NCI-H2171 treated with DMSO at 0.1 percent for 48 hours (cell line): ENCODE measurements around the gene RIN1.

Experiments used
- DNase-seq: peaks from one replicate; lab custom pipeline; 2025; lab: John Stamatoyannopoulos, UW

RIN1 gene

GRCh38 chr11:66294626-66295620, 41.3 kb downstream of the RIN1 start:
- no peak for DNase-seq

GRCh38 chr11:66293777-66294625, 42.2 kb downstream of the RIN1 start:
- DNase-seq = no peak

- no peak for DNase-seq
These were observed 42.9 kb downstream of the RIN1 start for GRCh38 chr11:66293352-66293751.

DNA sequence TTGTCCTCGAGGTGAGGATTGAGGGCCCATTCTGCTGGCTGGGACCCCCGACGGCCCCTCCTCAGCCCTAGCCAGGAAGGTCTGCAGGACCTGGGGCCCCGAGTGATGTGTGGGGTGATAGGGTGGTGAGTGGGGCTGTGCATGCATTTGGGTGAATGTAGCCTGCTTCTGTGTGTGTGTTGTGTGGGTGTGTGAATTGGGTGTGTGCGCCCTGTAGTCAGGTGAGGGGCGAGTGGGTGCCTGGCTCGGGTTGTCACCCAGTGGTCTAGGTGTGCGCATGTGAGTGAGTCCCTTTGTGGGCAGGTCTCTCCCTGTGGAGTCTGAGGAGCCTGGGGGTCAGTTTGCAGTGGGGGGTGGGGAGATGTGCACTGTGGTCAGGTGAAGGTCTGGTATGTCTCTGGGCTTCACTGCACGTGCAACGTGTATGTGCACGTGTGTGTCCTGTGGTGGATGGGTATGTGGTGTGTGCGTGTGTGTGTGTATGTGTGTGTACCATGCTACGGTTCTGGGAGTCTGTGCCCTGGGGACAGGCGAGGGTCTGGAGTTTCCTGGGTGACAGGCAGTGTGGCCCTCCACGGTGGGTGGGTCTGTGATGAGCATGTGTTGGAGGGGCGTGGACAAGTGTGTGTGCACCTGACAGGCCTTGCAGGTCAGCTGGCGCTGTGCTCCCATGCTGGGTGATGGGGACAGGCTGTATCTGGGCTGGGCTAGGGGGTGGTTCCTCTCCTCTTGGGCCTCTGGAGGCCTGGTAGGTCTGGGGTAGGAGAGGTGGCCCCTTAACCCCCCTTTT, 43.5 kb downstream of the RIN1 start:
- no peak for DNase-seq

DNA sequence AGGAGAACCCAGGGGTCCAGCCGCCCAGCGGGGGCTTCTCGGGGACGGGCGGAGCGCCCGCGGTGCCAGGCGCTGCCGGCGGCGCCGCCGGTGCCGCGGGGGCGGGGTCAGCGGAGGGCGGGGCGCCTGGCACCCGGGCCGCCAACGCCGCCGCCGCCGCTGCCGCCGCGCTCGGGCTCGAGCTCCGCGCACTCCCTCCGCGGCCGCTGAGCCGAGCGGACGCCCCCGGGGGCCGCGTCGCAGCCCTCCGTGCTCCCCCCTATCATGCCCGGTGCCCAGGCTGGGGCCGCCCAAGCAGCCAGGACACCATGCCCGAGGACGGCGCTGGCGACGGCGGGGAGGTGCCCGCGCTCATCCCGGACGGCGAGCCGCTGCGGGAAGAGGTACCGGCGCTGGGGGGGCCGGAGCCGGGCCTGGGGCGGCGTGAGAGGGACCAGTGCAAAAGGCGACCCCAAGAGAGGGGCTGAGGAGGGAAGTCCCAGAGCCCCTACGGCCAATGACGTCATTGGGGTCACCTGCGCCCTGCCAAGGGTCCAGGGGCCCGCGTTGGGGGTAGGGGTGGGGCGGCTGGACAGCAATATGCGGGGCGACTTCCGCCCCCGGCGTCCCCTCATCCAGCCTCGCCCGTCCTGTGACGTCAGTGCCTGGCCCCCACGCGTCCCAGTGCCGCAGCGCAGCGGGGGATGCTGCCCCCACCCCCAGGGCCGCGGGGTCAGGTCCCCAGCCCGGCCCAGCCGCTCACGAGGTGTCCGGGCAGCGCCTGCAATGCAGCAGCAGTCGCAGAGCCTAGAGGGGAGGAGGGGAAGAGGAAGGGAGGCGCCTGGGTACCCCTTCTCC, 44.3 kb downstream of the RIN1 start, which contains the start of gene TMEM151A:
Gene TMEM151A, plus strand, starts transcription at position 189 of the 837 bp plus-strand sequence. Its CDS starts 120 bp downstream, at position 309.
- no peak for DNase-seq

GRCh38 chr11:66291303-66291705, 44.9 kb downstream of the RIN1 start:
- no peak for DNase-seq

- no peak for DNase-seq
These were observed 46.0 kb downstream of the RIN1 start for GRCh38 chr11:66290330-66290621.

DNA sequence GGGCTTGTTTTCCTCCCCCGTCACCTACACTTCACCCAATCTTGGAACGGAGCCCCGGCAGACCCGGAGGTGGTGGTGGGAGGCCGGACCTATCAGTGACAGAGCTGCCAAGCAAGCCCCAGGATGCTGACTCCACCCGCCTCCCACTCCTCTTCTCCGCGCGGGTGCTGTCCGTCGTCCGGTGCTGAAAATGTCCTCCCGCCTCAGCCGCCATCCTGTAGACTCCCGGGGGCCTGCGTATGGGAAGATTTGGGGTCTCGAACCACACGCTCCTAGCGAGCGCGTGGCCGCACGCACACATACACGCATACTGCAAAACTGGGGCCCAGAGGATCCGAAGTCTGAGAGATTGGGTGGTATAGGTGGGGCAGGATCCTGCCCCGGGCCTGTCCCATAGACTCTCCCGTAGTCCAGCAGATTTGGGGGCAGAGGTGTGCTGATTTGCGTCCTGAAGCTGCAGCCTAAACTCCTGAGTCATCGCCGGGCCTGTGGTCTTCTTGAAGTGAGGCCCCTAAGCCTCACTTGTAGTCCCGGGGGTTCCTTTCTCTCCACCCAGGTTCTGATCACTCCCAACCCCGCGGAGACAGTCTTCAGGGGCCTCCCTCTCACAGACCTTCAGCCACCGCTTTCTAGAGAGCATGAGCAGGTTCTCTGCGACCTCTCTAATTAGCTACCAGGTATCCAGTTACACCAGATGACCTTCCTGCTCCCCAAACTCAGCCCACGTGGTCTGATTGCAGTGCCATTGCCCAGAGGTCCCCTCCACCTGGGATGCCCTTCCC, 46.5 kb downstream of the RIN1 start:
- peak; percentile 44 for DNase-seq

- DNase-seq = peak; percentile 99
These were observed 47.3 kb downstream of the RIN1 start, which contains the start of gene YIF1A for GRCh38 chr11:66288671-66289547. Gene YIF1A, minus strand, starts transcription at chr11:66289143. Its CDS starts 158 bp downstream, at chr11:66288985.

GRCh38 chr11:66287889-66288670, 48.2 kb downstream of the RIN1 start:
- no peak for DNase-seq

DNA sequence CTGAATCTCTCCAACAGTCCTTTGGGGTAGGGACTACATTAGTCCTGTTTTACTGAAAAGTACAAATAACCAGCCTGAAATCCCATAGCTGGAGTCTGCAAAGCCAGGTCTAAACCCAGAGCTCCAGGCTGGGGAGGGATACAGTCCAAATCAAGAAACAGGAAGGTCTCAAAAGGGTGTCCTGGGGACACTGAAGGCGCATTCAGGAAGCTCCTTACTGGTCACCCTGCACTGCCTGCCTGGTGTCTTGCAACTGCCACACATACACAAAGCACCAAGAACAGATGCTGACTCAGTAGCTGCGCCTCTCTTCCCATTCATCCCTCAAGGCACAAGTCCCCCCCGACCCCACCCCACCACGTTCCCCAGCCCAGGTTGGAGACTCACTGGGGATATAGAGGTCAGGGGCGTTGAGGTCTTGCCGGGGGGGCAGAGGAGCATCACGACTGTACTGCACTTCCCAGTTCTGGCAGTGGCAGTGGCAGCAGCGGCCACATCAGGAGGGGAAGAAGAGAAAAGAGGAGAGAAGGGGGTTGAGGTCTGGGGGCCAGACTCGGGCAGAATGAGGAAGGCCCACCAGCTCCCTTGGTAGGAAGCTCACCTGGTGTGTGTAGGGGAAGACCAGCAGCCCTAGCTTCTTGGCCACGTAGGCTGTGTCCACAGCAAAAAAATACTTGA, 48.9 kb downstream of the RIN1 start:
- no peak for DNase-seq

DNA sequence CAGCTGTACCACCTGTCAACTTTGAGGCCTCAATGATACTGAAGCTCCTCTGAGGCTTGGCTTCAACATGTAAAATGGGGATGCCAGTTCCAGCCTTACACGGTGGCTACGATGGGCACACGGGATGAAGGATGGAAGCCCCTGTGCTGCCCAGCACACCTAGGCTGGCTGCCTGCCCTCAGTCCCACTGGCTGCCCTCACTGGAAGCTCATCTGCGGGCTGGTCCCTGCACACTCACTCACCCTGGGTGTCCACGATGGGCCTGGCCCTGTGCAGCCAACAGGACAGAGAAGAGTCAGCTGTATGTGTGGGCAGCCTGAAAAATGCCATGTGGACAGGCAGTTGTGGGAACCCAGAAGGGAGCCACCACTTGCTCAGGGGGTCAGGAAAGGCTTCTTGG, 49.5 kb downstream of the RIN1 start:
- no peak for DNase-seq

GRCh38 chr11:66285250-66285947, 50.8 kb downstream of the RIN1 start:
- DNase-seq = no peak

DNA sequence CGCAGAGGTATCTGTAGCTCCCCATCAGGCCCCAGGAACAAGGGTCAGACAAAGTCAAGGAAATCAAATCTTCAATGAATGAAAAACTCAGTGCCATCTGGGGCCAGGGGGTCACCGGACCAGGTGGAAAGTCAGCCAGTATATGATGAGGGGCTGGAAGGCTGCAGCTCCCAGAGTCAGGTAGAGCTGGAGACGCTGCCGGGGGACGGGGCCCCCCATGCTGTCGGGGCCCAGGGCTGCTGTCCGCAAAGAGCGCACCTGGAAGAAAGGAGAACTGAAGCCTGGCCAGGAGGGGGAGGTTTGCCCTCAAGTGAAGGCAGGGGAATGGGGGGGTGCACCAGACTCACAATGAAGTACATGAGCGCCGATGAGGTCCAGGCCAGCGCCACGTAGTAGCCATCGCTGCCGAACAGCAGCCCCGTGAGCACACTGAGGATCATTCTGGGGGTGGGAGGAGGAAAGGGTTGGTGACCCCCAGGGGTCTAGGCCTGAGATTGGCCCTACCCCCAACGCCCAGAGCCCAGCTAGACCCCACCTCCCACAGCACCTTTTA, 51.6 kb downstream of the RIN1 start:
- no peak for DNase-seq

GRCh38 chr11:66283461-66284105, 52.7 kb downstream of the RIN1 start:
- DNase-seq = no peak
